ENCODE measurements around the gene DNAJC7.
"Not testable (repeated sequence)": the region's sequence is repeated elsewhere in the genome, so short reads cannot be mapped to it uniquely, and the experiment has no call there.

DNAJC7 gene

GRCh38 chr17:42010266-42010680, 7.0 kb downstream of the DNAJC7 start:
- DNase-seq: not testable (repeated sequence)

GRCh38 chr17:42009170-42009569, 8.1 kb downstream of the DNAJC7 start:
- no peak for DNase-seq

DNA sequence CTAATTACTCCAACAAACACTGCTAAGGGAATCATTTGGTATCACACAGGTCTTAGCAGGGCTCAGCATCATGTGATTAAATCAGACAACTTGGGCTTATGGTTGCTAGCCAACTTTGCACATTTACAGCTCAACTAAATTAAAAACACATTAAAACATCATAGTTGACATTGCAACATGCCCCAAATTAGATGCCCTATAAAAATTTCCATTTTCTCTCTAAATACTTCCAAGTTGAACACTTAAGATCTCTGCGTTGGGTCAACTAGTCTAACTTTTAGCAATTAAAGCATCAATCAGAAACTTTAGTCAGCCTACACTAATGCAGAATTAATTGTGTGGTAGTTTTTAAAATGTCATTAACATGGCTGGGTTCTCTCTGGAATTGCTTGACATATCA, 12.1 kb downstream of the DNAJC7 start:
- no peak for DNase-seq

DNA sequence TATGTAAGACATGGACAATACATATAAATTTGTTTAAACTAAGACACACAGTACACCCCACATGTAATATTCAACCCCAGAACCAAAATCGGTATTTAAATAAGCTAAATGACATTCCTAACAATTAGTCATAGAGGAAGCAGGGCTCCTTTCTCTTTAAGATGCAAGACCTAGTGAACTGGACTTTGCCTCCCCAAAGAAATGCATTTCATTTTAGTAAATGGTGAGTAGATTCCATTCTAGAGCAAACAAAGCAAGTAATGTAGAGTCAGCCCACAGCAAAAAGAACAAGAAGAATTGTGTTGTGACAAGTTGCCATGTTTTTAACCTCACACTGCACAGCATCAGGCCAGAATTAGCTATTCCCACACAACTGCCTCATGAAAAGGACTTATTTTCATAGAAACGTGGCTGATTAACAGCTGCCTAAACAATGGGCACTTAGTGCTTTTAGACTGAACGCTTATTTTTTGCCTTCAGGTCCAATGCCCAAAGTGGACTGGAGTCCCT, 14.4 kb downstream of the DNAJC7 start:
- no peak for DNase-seq

DNA sequence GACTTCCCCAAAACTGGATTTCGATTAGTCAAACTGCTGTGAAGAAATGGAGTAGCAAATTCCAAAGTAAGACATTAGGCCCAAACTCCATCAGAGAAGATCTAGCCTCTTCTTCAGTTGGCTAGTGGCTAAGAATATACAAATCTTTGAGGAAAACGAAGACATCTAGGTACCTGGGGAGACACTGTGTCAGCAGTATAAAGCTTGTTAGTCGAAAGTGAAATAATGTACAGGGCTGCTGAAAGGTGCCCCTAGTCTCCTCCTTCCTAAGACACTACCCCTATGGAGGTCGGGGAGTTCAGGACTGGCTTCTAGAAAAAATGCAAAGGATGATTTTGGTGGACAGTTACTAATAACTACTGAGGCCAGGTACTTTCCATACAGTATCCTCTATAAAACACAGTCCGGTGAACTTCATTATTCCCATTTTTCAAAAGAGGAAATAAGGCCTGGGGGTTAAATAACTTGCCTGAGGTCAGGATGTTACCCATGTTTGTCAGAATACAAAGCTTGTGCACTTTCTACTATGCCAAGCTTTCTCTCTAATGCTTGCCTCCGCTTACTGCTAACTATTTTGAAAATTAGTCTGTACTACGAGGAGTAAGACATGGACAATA, 15.0 kb downstream of the DNAJC7 start:
- DNase-seq: no peak

GRCh38 chr17:42001729-42002128, 15.5 kb downstream of the DNAJC7 start:
- DNase-seq: no peak

- no peak for DNase-seq
Observed at GRCh38 chr17:42000413-42001133, 16.7 kb downstream of the DNAJC7 start.

DNA sequence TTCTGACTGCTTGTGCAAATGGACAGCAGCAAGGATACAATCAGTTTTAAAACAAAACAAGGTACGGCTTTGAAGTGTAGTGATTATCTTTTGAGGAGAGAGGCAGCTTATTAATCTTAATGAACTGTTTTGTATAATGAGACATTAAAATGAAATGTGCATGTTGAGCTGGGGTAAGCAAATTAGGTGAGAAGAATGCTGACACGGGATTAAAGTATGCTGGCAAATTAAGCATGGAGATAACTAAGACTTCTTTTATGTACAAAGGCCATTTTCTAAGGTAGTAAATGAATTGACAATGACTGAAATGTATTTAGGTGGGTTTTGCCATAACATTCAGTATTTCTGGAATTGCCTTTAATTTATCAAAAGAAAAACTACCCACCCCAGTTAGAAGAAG, 18.7 kb downstream of the DNAJC7 start:
- no peak for DNase-seq

GRCh38 chr17:41996855-41997164, 20.4 kb downstream of the DNAJC7 start:
- DNase-seq: no peak

DNA sequence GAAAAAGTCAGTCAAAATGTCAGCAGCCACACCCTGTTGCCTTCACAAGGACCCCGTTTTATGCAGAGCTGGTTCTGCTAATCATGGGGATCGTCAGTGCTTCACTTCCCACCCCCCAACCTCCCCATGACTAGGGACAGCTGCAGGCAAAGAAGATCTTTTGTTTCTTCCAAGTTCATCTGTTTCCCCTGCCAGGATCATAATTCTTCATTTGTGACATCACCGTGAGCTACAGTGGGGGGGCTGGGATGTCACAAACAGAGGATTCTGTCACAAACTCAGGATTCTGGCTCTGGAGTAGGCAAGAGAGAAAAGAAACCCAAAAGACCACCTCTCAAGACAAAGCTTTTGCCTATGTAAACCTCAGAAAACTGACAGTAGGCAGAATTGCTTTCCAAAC, 24.7 kb downstream of the DNAJC7 start:
- DNase-seq: no peak

DNA sequence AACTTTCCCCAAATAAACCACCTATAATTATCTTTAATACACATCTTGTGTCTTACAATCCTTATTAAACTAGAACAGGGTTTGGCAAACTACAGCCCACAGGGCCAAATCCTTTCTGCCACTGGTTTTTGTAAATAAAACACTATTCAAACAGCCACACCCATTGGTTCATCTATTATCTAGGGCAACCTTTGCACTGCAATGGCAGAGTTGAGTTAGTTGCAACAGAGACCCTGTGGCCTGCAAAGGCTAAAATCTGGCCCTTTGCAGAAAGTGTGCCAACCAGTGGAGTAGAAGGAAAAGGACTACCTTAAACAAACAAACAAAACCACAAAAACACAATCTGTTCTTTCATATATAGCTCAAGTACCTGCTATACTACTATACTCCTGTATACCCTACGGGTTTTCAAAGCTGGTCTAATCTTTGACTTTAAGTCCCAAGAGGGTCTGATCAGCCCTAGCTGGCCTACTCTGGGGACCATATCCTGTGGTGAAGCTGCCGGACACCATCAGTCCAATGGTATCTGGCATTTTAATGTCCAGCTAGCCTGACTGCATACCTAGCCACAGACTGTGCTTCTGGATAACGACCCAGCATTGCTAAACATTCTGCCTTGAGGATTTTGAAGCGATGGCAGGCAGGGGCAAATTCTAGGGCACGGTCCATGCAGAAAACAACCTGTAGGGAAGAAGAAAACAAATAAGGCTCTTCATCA, 27.4 kb downstream of the DNAJC7 start:
- DNase-seq: no peak

GRCh38 chr17:41988418-41988817, 28.8 kb downstream of the DNAJC7 start:
- no peak for DNase-seq

DNA sequence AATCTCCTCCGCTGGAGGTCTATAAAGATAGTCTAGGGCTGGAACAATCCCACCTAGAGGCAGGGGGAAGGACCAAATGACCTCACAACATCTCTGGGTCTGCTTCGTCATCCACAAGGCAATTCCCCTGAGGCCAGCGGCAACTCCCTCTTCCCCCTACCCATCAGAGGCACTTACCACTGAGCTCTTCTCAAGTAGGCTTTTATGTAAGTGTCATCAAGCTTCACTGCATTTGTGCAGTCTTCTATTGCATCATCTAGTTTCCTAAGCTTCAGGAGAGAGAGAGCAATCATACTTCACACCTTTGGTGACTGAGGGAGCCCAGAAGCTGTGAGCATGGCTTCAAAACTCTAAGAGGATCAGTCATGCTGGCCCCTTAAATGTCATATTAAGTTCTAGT, 29.6 kb downstream of the DNAJC7 start:
- no peak for DNase-seq

- no peak for DNase-seq
Observed at GRCh38 chr17:41986634-41987033, 30.6 kb downstream of the DNAJC7 start.

- no peak for DNase-seq
Observed at GRCh38 chr17:41985919-41986318, 31.3 kb downstream of the DNAJC7 start.

- no peak for DNase-seq
Observed at GRCh38 chr17:41984454-41984853, 32.8 kb downstream of the DNAJC7 start.

- DNase-seq: no peak
Observed at GRCh38 chr17:41982026-41982760, 35.0 kb downstream of the DNAJC7 start.

DNA sequence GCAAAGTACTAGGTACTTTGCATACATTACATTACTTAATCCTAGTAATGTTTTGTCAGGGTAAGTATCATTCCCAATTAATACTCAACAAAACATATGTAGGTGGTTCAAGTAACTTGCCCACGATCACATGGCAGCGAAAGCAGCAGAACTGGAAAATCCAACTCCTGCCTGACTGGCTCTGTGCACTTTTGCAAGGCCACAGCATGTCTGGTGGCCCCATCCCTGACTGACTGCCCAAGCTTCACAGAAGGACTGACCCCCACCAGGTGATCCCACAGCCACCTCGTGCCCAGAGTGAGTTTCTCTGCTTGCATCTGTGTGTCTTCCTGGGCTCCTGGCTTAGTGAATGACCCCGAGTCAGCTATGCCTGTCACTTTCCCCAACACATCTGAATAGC, 39.2 kb downstream of the DNAJC7 start:
- DNase-seq: no peak

DNA sequence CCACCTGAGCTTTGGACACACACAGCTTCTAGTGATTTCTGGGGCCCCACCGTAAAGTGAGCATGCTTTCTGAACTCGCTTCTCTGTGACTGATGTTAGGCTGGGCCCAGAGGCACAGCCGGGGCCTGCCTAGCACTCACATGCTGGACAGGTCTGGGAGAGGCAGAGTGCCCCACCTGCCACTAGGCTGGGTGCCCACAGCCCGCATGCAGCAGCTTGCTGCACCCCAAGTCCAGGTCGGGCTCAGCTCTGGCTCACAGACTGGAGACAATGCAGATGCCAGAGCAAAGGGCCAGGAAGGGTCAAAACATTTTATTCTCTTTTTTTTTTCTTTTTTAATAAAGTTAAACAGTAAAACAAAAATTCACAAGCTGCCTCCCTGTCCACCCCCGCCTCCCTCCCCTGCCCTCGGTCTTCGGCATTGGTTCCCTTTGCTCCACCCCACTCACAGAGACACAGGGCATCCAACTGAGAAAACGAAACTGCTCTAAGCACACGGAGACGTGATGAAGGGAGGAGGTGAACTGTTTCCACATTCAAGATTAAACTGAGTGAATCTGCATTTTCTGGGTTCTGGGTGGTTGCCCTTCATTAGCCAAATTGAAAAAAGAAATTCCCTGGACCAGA, 41.0 kb downstream of the DNAJC7 start:
- DNase-seq: no peak

DNA sequence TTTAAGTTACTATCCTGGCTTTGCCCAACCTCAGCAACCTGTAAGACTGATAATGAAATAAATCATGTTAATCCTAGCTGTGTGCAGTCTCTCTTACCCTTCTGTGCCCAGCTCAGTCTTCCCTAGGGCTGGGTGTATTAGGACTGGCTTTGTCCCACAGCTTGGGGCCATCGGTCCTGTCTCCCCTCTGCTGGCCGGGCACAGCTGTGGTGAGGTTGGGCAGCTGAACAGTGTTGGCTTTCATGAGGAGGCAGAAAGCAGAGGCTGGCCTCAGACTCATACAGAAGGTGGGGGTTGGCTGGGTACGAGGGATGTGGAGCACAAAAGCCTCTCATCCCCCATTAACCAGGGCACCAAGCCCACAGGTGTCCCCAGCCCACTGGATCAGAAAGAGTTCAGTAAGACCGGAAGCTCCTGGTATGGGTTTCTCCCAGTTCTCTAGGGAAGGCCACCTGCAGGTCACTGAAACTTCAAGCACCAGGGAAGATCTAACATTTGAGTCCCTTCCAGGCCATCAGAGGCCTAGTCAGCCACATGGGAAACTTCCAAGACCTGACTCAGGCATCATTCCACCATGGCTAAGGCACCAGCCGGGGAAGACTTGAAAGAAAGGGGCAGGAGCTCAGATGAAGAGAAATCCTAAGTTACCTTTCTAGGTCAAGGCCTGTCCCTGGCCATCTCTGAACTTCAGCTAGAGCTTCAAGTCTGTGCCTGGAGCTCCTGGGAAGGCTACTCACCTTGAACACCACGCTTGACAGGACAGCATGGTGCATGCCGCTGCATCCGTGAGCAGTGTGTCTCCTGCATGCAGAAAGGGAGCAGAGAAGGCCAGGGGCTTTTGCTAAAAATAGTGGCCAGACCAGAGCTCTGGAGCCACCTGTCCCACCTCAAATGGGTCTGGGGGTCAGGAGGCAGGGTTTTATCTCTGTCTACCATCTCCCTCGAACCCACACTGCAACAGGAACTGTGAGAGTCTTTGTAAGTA, 41.8 kb downstream of the DNAJC7 start:
- no peak for DNase-seq

DNA sequence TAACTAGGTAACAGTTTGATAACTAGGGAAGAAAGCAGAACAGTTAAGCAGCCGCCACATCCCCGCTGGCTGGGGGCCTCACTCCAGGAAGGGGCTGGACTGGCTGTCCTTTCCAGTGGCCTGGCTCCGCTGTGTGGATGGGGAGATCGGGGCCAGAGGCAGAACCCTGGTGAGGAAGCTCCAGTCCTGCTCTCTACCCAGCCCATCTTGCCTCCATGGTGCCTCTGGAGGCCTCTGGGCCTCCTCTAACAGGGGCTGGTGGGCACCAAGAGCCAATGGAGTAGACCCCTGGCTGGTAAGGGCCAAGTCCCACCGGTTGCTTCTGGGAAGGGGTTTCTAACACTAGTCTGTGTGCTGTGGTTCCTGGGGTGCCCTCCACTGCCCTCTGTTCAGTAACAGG, 42.6 kb downstream of the DNAJC7 start:
- DNase-seq: no peak

GRCh38 chr17:41974031-41974430, 43.2 kb downstream of the DNAJC7 start:
- DNase-seq: no peak
